Measurements from ENCODE around the gene ABCG2. TPM values are rescaled to one million over a fixed set of nuclear protein-coding genes. Genes with fewer than 3 reads are reported as not detected.

Gene ABCG2
- total and polyA plus RNA-seq, 2 of the 8 experiments (the other 6 are each of a cell fraction or from before 2014, with no cell fraction given): 2.4 to 4.6 TPM

GRCh38 chr4:88158489-88159228 is at the start of gene ABCG2 (continued):
- no peak for TF ChIP-seq ATF3 (IDR thresholded peaks at IDR 0.05; ENCODE audit: insufficient read depth, low read depth, low read length)
- TF ChIP-seq, protein P1, sequence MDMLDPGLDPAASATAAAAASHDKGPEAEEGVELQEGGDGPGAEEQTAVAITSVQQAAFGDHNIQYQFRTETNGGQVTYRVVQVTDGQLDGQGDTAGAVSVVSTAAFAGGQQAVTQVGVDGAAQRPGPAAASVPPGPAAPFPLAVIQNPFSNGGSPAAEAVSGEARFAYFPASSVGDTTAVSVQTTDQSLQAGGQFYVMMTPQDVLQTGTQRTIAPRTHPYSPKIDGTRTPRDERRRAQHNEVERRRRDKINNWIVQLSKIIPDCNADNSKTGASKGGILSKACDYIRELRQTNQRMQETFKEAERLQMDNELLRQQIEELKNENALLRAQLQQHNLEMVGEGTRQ (IDR thresholded peaks at IDR 0.05; ENCODE audit: low read length): peak; percentile 26; the same call in 1 of the 2 replicates
- no peak for TF ChIP-seq SIX5 (IDR thresholded peaks at IDR 0.05; ENCODE audit: low read depth, low read length)
- no peak for TF ChIP-seq POLR2A (IDR thresholded peaks at IDR 0.05; ENCODE audit: control extremely low read depth in 1 of 2, low read depth in 2 of 2, low read length in 2 of 2)
- peak; percentile 79 for TF ChIP-seq ASH2L (IDR thresholded peaks at IDR 0.05; ENCODE audit: low read length)
- TF ChIP-seq HDAC6 (IDR thresholded peaks at IDR 0.05; ENCODE audit: low read depth, low read length): no peak
- no peak for TF ChIP-seq RXRA (IDR thresholded peaks at IDR 0.05; ENCODE audit: insufficient read depth, low read depth, low read length)
- TF ChIP-seq ATF2 (IDR thresholded peaks at IDR 0.05; ENCODE audit: low read length): no peak
- TF ChIP-seq TAF1 (IDR thresholded peaks at IDR 0.05; ENCODE audit: low read depth, low read length): 0 out of 2 replicates have a peak, but pooled peaks have one; percentile 25
